NCI-H2196 (cell line): ENCODE data around the gene TOM1L2.

ENCODE experiments used
- DNase-seq: peaks from one replicate; lab custom pipeline; 2025; ENCODE audit not compliant: unreplicated experiment; lab: John Stamatoyannopoulos, UW

Gene TOM1L2

DNA sequence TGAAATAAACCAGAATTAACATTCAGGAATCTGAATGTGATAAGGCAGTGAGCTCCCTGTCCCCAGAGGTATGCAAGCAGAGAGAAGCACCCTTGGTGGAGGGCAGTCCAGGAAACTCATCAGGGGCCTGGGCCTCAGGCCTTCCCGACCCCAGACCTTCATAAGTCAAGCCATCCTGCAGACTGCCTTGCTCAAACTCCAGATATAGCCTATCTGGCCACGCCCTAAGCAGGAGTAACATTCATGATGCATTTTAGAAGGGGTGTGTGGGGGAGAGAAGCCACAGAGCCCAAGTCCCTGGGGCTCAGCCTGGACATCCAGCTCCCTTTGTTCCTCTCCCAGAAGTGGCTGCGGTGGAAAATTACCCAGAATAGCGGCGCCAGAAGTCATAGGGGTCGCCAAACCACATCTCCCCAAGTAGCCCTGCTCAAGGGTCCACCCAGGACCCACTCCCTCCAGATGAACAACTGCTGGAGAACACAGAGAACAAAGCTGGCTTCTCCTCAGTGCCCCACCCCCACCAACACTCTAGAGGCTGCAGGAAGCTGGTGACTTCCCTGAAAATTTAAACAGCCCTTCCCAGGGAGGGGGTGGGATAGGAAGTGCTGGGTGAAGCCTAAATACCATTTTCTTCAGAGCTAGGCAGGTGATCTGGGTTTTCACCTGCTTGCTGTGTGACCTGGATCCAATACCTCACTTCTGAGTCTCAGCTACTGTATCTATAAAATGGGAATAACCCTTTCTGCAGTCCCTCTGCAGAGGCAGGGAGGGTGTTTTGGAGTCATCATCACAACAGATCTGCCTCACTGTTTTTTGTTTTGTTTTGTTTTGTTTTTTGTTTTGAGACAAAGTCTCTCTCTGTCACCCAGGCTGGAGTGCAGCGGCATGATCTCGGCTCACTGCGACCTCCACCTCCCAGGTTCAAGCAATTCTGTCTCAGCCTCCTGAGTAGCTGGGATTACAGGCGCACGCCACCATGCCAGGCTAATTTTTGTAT lies 133.9 kb downstream of the TOM1L2 start:
- peak; percentile 38 for DNase-seq

- no peak for DNase-seq
These were observed 134.8 kb downstream of the TOM1L2 start for GRCh38 chr17:17837380-17837821.

GRCh38 chr17:17836818-17837379 lies 135.3 kb downstream of the TOM1L2 start, which contains the start of gene SREBF1:
SREBF1 (minus strand) TSS chr17:17836986; CDS start chr17:17836817, 169 bp downstream.
- peak; percentile 22 for DNase-seq

GRCh38 chr17:17836250-17836817 lies 135.9 kb downstream of the TOM1L2 start:
- peak; percentile 92 for DNase-seq

- DNase-seq, result no peak
These were observed 136.6 kb downstream of the TOM1L2 start for GRCh38 chr17:17835415-17836249.

- no peak for DNase-seq
These were observed 137.2 kb downstream of the TOM1L2 start for GRCh38 chr17:17834974-17835373.

GRCh38 chr17:17833658-17834357 lies 138.4 kb downstream of the TOM1L2 start:
- DNase-seq, result no peak

GRCh38 chr17:17832032-17832363 lies 140.2 kb downstream of the TOM1L2 start:
- no peak for DNase-seq

GRCh38 chr17:17831208-17832031 lies 140.8 kb downstream of the TOM1L2 start:
- no peak for DNase-seq

DNA sequence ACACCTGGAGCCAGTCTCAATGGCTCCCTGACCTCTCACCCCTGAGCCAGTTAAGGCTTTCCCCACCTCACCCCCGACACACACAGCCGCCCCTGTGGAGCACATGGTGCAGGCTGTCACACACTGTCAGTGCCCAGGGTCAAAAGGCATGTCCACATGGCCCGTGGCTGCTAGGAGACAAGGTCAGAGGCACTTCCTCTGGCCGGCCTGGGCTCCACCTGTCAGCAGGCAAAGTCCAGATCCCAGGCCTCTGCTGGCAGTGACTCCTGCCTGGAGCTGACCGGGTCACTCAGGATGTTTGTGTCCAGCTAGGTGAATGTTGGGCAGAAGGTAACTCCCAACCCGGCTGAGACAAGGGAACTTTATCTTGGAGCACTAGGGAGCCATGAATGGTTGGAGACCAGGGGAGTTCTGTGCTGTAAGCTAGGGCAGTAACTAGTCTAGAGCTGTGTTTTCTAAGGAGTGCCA lies 141.4 kb downstream of the TOM1L2 start:
- no peak for DNase-seq

GRCh38 chr17:17830269-17830567 lies 142.0 kb downstream of the TOM1L2 start:
- no peak for DNase-seq

- DNase-seq, result no peak
These were observed 144.2 kb downstream of the TOM1L2 start for GRCh38 chr17:17827826-17828621.

DNA sequence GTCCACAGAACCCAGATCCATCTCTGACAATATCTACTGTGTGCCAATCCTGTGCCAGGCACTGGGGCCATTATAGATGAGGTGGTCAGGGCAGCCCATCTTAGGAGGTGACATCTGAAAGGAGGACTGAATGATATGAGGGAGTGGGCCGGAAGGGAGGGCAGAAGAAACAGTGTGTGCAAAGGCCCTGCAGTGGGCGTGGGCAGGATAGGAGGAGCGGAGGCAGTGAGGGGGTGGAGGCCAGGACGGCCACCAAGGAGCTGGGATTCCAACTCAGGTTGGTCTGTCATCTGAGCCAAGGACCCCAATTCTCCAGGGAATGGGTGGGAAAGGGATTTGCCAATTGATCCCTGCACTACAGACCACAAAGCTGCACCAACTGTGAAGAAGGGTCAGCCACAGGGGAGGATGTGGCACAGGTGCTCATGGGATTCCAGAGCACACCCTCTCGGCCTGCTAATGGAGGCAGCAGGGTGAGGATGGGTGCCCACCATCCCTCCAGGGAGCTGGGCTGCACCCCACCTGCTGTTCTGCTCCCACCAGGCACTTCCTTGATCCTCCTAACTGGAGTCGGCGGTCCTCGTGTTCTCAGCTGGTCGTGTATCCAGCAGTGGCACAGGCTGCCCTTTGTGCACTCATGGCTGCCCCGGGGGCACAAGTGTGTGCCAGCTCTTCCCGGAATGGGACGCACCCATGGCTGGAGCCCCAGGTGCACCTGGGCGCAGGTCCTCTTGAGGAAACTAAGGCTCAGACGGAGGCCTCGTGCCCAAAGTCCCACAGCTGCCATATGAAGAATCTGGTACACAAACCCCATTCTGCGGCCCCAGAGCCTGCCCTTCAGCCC lies 145.0 kb downstream of the TOM1L2 start:
- no peak for DNase-seq

DNA sequence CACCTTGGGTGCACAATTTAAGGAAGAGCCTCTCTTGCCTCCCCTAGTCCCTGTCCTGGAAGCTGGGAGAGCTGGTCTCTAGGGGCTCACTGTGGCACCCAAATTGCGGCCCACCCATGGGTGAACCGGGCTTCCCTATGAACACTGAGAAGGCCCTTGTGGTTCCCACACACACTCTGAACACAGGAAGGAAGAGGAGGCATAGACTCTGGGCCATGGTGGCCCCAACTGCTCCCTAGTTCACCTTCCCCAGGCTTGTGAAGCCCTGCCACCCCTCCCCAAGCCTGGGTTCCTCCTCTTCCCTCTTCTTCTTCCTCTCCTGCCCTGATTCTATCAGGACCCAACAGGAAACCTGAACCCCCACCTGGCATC lies 145.9 kb downstream of the TOM1L2 start:
- DNase-seq, result no peak

GRCh38 chr17:17824783-17825614 lies 147.2 kb downstream of the TOM1L2 start:
- no peak for DNase-seq

- no peak for DNase-seq
These were observed 147.9 kb downstream of the TOM1L2 start for GRCh38 chr17:17824119-17824782.
